Astrocyte (in vitro differentiated cells and primary cell): ENCODE data around the gene BCL7C.

Experiments used
- EZH2 ChIP-seq: IDR thresholded peaks from 2 replicates; pipeline ENCODE4 v1.6.1; 2012; ENCODE audit warnings: mild to moderate bottlenecking, low read length, inconsistent platforms; ENCODE audit not compliant: insufficient read depth
- TF ChIP-seq, protein P1 (sequence below): IDR thresholded peaks from 2 replicates; pipeline ENCODE4 v1.5.1; 2011; ENCODE audit warnings: low read depth, mild to moderate bottlenecking, inconsistent platforms, low read length, moderate library complexity; ENCODE audit not compliant: insufficient read depth

DNA sequence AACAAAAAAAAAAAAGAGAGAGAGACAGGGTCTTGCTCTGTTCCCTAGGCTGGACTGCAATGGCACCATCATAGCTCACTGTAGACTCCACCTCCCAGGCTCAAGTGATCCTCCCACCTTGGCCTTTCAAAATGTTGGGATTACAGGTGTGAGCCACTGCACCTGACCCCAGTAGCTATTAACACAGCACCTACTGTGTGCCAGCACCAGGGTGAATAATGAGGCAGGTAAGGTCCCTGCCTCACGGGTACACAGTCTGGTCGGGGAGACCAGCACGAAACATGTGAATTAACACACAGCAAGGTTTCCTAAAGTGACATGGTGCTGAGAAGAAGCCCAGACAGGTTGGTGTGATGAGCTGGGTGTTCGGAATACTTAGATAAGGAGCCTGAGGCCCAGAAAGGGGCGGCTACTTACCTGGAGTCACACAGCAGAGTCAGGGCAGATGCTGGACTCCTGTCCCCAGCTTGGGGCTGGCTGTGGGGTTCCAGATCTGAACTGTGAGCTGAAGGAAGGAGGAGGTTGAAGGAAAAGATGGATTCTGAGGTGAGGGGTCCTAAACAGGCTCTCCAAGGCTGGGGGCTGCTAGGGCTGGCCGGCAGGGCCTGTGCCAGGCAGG lies 19.0 kb upstream of the BCL7C start:
- TF ChIP-seq, protein P1, sequence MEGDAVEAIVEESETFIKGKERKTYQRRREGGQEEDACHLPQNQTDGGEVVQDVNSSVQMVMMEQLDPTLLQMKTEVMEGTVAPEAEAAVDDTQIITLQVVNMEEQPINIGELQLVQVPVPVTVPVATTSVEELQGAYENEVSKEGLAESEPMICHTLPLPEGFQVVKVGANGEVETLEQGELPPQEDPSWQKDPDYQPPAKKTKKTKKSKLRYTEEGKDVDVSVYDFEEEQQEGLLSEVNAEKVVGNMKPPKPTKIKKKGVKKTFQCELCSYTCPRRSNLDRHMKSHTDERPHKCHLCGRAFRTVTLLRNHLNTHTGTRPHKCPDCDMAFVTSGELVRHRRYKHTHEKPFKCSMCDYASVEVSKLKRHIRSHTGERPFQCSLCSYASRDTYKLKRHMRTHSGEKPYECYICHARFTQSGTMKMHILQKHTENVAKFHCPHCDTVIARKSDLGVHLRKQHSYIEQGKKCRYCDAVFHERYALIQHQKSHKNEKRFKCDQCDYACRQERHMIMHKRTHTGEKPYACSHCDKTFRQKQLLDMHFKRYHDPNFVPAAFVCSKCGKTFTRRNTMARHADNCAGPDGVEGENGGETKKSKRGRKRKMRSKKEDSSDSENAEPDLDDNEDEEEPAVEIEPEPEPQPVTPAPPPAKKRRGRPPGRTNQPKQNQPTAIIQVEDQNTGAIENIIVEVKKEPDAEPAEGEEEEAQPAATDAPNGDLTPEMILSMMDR: no peak
- TF ChIP-seq EZH2: no peak
